Brain microvascular endothelial cell (primary cell): Measurements from ENCODE around the gene EXOC4.

Experiments used
- DNase-seq: peaks from one replicate; pipeline ENCODE4 v3.0.0-alpha.2; 2020
- H3K27ac ChIP-seq: fragments of 250-450 bp; sonication (Bioruptor Pico); 2 replicates; pipeline ENCODE4 v1.5.1; 2020; ENCODE audit warnings: mild to moderate bottlenecking, moderate library complexity
- H3K27me3 ChIP-seq: fragments of 250-450 bp; sonication (Bioruptor Pico); replicated peaks from 2 replicates; pipeline ENCODE4 v1.5.1; 2020; ENCODE audit warnings: mild to moderate bottlenecking
- H3K36me3 ChIP-seq: fragments of 250-450 bp; sonication (Bioruptor Pico); replicated peaks from 2 replicates; pipeline ENCODE4 v1.5.1; 2020; ENCODE audit warnings: mild to moderate bottlenecking
- H3K4me3 ChIP-seq: 2 replicates; pipeline ENCODE4 v1.5.1; 2011; ENCODE audit warnings: low read depth, mild to moderate bottlenecking, control low read depth, low read length, moderate library complexity
- in situ Hi-C: cut with HindIII; loops from 2 replicates; pipeline ENCODE4 v1.10.0; 2017; ENCODE audit warnings: low sequenced_read_pairs, low pct_ligation_motif_present
- TF ChIP-seq, protein P1 (sequence below): IDR thresholded peaks from 2 replicates; pipeline ENCODE4 v1.5.1; 2011; ENCODE audit warnings: low read depth, mild to moderate bottlenecking, moderate library complexity, low read length, control low read depth, inconsistent platforms; ENCODE audit errors: missing control alignments

Gene EXOC4

DNA sequence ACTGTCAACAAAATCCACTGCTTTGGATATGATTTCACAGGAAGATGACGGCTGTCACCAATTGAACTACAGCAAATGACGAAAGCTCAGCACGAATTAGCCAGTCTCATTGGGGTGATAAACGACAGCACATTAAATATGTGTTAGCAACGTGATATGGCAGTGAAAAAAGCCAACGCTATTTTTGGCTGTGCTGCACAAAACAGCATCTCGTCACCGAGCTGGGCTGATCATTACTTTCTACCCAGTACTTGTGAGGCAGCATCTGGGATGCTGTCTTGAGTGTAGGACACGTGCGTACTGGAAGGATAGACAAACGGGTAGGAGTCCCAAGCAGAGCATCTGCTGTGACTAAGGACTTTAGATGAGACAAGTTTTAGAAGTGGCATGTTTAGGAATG is 138.3 kb downstream of the EXOC4 start:
- DNase-seq, result no peak
- Histone ChIP-seq H3K27ac (no peak overlapping the region), H3K36me3 (no peaks in the 10 kb centered on the region), H3K4me3 (no peak overlapping the region), H3K27me3 (no peaks in the 10 kb centered on the region)
- in situ Hi-C loops, result no loop called here
- TF ChIP-seq, protein P1, sequence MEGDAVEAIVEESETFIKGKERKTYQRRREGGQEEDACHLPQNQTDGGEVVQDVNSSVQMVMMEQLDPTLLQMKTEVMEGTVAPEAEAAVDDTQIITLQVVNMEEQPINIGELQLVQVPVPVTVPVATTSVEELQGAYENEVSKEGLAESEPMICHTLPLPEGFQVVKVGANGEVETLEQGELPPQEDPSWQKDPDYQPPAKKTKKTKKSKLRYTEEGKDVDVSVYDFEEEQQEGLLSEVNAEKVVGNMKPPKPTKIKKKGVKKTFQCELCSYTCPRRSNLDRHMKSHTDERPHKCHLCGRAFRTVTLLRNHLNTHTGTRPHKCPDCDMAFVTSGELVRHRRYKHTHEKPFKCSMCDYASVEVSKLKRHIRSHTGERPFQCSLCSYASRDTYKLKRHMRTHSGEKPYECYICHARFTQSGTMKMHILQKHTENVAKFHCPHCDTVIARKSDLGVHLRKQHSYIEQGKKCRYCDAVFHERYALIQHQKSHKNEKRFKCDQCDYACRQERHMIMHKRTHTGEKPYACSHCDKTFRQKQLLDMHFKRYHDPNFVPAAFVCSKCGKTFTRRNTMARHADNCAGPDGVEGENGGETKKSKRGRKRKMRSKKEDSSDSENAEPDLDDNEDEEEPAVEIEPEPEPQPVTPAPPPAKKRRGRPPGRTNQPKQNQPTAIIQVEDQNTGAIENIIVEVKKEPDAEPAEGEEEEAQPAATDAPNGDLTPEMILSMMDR, result no peak

DNA sequence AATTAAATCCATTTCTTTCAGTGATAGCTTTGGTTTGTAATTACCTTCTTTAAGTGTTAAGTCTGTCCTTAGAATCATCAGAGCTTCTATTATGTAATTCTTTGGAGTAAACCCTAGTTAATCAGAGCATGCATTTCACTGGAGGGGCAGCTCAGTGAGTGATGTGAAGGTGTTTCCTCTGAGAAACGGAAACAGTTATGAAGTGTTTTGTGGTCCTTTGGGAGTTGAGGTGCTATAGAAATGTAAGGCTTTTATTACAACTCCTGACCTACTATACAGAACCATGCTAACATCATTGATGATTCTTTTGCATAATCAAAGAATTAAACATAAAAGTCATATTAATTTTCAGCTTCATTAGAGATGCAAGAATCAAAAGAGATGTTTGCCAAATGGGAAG is 141.5 kb downstream of the EXOC4 start:
- H3K4me3 ChIP-seq, result no peak overlapping the region
- TF ChIP-seq, protein P1, result no peak
- no peaks in the 10 kb centered on the region for H3K27me3 ChIP-seq
- DNase-seq, result no peak
- H3K36me3 ChIP-seq, result no peaks in the 10 kb centered on the region
- in situ Hi-C loops, result no loop called here
- no peak overlapping the region for H3K27ac ChIP-seq

DNA sequence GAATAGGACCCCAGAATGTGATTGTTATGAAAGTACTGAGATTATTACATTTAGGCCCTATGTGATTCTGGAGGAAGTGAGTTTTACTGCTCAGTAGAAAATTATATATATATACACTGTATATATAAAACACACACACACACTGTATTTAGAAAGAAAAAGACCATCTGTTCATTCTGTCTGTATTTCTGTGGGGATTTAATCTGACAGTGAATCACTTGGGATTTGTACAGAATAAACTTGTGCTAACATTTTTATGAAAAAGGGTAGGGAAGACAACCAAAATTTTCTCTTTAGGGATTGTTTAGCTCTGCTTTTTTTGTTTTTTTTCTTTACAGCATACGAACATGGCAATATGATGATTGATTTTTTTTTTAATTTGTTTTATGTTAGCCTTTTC is 142.7 kb downstream of the EXOC4 start:
- TF ChIP-seq, protein P1, result no peak
- Histone ChIP-seq H3K4me3 (no peak overlapping the region), H3K36me3 (no peaks in the 10 kb centered on the region), H3K27me3 (no peaks in the 10 kb centered on the region), H3K27ac (no peak overlapping the region)
- DNase-seq, result no peak
- in situ Hi-C loops, result no loop called here

DNA sequence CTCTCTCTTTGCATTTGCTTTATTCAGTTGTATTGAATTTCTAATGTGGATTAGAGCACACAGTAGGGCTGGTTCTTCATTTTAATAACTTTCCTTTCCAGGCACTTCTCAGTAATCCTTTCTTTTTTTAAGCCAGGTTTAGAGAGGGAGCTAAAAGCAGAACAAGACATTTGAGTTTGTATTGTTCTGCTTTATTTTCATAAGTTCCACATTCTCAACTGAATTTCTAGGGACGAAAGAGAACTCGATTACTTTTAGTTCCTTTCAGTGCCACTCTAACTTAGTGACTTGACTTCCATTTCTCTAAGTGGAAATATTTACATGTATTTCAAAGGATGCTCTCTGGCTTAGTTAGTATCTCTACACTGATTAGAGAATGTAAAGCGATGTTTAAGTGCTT is 145.6 kb downstream of the EXOC4 start:
- TF ChIP-seq, protein P1, result no peak
- H3K27ac ChIP-seq, result no peak overlapping the region
- no peaks in the 10 kb centered on the region for H3K27me3 ChIP-seq
- in situ Hi-C loops, result no loop called here
- DNase-seq, result no peak
- H3K4me3 ChIP-seq, result no peak overlapping the region
- H3K36me3 ChIP-seq, result no peaks in the 10 kb centered on the region

DNA sequence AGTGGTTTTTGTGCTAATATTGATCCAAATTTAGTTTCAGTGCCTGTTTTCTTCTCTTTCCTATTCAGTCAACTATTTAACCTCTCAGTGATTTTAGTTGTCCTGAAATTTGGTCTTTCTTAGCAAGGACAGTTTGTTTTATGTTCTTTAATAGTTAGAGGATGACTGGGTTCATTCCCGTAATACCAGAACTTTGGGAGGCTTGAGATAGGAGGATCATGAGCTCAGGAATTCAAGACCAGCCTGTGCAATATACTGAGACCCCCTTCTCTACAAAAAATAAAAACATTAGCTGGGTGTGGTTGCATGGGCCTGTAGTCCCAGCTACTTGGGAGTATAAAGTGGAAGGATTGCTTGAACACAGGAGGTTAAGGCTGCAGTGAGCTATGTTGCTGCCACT is 148.3 kb downstream of the EXOC4 start:
- Histone ChIP-seq H3K36me3 (no peaks in the 10 kb centered on the region), H3K4me3 (no peak overlapping the region), H3K27ac (no peak overlapping the region), H3K27me3 (no peaks in the 10 kb centered on the region)
- TF ChIP-seq, protein P1, result no peak
- no peak for DNase-seq
- in situ Hi-C loops, result no loop called here

DNA sequence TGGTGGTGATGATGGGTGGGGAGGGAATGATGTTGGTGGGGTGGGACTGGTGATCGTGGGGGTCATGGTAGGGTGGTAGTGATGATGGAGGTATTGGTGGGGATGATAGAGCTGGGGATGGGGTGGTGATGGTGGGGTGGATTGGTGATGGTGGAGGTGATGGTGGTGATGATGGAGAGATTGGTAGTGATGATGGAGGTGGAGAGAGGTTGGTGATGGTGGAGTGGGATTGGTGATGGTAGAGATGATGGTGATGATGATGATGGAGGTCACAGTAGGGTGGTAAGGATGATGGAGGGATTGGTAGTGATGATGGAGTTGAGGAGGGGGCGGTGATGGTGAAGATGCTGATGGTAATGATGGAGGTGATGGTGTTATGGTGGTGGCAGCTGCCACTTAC is 155.3 kb downstream of the EXOC4 start:
- no peaks in the 10 kb centered on the region for H3K36me3 ChIP-seq
- DNase-seq, result no peak
- TF ChIP-seq, protein P1, result no peak
- H3K27ac ChIP-seq, result no peak overlapping the region
- H3K27me3 ChIP-seq, result no peaks in the 10 kb centered on the region
- in situ Hi-C loops, result no loop called here
- no peak overlapping the region for H3K4me3 ChIP-seq
